GM18520 (cell line): ENCODE results near the gene HTT.
"Not testable (repeated sequence)": the region's sequence is repeated elsewhere in the genome, so short reads cannot be mapped to it uniquely, and the experiment has no call there.

Experiments
- ATAC-seq: cut with Tn5 transposase; IDR thresholded peaks from one replicate; pipeline ENCODE4 v1.9.1; 2021; ENCODE audit not compliant: unreplicated experiment

Gene HTT

DNA sequence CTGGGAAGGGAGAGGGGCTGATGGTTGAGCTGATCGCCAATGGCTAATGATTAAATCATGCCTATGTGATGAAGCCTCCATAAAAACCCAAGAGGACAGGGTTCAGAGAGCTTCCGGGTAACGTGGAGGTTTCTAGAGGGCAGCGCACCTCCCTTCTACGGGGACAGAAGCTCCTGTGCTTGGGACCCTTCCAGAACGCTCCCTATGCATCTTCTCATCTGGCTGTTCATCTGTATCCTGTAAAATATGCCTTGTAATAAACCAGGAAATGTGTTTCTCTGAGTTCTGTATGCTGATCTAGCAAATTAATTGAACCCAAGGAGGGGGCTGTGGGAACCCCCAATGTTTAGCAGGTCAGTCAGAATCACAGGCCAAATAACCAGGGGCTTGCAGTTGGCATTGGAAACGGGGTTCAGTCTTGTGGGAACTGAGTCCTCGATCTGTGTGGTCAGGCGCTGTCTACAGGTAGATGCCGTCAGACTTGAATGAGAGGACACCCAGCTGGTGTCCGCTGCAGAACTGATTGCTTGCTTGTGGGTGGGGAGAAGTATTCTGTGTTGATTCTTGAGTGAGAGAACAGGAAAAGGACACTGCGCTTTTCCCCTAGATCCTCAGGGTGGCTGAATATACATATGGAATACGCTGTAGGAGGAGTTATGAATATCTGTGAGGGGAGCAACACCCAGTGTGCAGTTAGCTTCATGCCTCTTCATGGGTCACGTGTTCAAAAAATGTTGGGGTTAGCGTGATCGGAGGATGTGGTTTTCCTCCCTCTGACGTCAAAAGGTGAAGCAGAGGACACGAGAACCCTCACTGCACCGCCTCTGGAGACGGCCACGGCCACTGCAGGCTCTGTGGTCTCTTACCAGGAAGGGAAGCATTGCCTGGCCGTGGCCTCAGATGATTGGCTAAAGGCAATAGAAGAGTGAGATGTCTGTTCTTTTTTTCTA is 29.3 kb upstream of the HTT start:
- no peak for ATAC-seq

GRCh38 chr4:3046162-3046561 is 28.3 kb upstream of the HTT start:
- no peak for ATAC-seq

- no peak for ATAC-seq
Measured at GRCh38 chr4:3046623-3047022, 27.9 kb upstream of the HTT start.

- ATAC-seq, result peak; percentile 86
Measured at GRCh38 chr4:3047464-3048286, 26.8 kb upstream of the HTT start.

GRCh38 chr4:3051141-3051897 is 23.2 kb upstream of the HTT start:
- not testable (repeated sequence) for ATAC-seq

DNA sequence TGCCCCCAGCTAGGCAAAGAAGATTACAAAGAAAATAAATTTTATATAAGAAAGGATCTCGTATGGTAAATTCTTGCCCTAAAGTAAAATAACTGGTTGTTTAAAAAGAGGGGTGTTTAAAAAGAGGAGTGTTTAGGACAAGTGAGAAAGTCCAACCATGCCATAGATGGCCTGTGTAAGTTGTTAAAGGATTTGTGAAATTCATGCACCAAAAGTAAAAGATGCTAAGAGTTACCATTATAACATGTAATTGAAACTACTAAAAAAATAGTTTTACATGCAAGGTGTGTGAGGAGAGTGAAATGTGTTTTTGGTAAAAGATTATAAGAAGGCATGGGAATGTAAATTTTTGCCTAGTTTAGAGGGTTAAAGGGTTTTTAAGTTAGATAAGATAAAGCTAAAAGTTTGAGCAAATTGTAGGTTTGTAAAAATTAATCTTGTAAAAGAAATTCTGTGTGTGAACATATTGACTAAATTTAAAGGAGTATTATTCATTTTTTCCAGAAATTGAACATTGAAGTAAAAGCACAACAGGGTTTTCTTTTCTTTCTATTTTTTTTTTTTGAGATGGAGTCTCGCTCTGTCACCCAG is 20.2 kb upstream of the HTT start:
- ATAC-seq, result no peak

- ATAC-seq, result no peak
Measured at GRCh38 chr4:3059943-3060342, 14.5 kb upstream of the HTT start.

DNA sequence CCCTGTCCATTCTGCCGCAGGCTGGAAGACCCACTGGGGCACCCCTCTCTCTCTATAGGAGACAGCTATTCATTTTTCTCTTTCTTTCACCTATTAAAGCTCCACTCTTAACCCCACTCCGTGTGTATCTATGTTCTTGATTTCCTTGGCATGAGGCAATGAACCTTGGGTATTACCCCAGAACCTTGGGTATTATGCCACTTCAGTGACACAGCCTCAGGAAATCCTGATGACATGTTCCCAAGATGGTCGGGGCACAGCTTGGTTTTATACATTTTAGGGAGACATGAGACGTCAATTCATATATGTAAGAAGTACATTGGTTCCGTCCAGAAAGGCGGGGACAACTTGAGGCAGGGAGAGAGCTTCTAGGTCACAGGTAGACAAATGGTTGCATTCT is 13.5 kb upstream of the HTT start:
- no peak for ATAC-seq

- no peak for ATAC-seq
Measured at GRCh38 chr4:3062471-3062870, 12.0 kb upstream of the HTT start.

- ATAC-seq, result no peak
Measured at GRCh38 chr4:3065551-3065950, 8.9 kb upstream of the HTT start.

DNA sequence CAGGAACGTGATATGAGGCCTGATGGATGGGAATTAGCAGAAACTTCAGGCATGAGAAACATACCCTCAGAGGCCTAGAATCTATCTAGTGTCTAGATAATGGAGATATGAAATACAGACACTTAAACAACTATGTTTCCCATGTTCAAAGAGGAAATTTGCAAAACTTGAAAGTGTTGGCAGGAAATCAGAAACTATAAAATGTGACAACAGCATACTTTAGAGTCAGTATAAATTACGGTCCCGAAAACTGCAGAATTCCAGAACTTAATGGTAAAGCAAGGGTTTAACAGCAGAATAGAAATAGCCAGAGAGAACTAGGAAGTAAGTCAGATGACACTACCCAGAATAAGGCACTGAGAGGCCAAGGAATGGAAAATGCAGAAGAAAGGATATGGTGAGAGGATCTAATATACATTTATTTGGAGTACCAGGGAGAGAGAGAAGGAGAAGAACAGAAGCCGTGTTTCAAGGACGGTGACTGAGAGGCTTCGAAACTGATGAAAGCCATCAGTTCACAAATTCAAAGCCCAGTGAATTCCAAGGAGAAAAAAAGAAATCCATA is 7.6 kb upstream of the HTT start:
- ATAC-seq, result no peak

GRCh38 chr4:3067473-3068001 is 6.9 kb upstream of the HTT start:
- ATAC-seq, result no peak

DNA sequence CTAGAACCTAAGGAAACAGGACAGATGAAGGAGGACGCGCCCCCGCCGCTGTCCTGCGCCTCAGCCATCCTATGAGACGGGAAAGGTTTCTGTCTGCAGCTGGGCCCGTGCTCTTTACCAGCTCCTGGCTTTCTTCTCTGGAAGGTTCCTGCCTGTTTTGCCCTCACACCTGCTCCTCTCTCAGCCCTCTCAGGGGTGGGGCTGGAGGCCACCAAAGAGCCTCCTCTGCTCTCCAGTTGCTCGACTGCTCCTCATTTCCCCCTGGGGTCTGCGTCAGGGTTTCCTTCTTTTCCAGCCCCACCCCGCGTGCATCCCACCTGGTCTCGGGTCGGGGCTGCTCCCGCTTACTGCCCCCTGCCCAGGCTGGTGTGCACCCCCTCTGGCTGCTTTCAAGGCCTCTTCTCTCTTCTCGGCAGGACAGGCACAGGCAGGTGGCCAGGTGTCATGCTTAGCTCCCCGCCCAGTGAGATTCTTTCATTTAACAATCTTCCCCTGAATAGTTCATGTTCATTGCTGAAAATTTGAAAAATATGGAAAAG is 4.8 kb upstream of the HTT start:
- ATAC-seq, result no peak

DNA sequence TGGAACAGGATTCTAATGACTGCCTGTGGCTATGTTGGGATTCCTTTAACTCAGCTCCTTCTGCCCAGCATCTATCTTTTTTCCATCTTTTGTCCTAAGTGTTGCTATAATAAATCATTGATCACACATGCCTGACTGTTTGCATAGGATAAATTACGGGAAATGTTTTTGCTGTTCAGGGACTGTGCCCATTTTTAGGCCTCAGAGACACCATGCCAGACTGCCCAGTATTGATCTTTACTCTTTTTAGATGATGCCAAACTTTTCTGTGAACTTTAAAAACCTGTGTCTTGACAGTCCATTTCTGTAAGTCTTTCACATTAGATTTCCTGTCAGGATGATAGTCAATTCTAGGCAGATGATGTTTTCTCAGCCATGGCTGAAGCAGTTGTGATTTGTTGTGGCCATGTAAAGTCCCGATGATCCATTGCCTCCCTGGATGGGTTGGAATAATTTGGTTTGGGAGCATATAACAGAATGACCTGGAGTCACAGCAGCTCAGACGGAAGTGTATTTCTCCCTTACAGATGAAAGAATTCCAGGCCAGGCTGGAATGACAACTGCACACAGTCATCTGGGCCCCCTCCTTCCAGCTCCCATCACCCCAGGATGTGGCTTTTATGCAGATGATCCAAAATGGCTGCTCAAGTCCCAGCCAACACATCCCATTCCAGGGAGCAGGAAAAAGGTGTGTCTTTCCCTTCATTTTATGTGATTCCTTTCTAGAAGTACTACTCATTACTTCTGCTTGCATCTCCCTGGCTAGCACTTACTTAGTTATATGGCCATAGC is 3.6 kb upstream of the HTT start:
- no peak for ATAC-seq

- no peak for ATAC-seq
Measured at GRCh38 chr4:3071811-3072210, 2.7 kb upstream of the HTT start.

- ATAC-seq, result no peak
Measured at GRCh38 chr4:3073158-3074077, 1.1 kb upstream of the HTT start.

DNA sequence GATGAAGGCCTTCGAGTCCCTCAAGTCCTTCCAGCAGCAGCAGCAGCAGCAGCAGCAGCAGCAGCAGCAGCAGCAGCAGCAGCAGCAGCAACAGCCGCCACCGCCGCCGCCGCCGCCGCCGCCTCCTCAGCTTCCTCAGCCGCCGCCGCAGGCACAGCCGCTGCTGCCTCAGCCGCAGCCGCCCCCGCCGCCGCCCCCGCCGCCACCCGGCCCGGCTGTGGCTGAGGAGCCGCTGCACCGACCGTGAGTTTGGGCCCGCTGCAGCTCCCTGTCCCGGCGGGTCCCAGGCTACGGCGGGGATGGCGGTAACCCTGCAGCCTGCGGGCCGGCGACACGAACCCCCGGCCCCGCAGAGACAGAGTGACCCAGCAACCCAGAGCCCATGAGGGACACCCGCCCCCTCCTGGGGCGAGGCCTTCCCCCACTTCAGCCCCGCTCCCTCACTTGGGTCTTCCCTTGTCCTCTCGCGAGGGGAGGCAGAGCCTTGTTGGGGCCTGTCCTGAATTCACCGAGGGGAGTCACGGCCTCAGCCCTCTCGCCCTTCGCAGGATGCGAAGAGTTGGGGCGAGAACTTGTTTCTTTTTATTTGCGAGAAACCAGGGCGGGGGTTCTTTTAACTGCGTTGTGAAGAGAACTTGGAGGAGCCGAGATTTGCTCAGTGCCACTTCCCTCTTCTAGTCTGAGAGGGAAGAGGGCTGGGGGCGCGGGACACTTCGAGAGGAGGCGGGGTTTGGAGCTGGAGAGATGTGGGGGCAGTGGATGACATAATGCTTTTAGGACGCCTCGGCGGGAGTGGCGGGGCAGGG is 568 bp downstream of the HTT start:
- no peak for ATAC-seq

- no peak for ATAC-seq
Measured at GRCh38 chr4:3075652-3075981, 1.1 kb downstream of the HTT start.
